Thyroid gland (tissue), 4 donors: ENCODE data around the gene SALL2.

Source experiments
- CTCF ChIP-seq, 6 experiments: fragments of 200-600 bp in 3 of 6; fragments of 450-650 bp in 3 of 6; sonication (generic) in 3 of 6; IDR thresholded peaks; one replicate each; pipeline ENCODE4 v1.5.1; 2016 to 2019; ENCODE audit warnings: antibody characterized with exemption in 6 of 6, mild to moderate bottlenecking in 2 of 6, inconsistent platforms in 1 of 6, moderate library complexity in 1 of 6
- POLR2A ChIP-seq, 2 donors: fragments of 450-650 bp; IDR thresholded peaks; one replicate each; pipeline ENCODE4 v1.6.1; 2017; ENCODE audit warnings: antibody characterized with exemption in 2 of 2, mild to moderate bottlenecking in 2 of 2, moderate library complexity in 1 of 2

DNA sequence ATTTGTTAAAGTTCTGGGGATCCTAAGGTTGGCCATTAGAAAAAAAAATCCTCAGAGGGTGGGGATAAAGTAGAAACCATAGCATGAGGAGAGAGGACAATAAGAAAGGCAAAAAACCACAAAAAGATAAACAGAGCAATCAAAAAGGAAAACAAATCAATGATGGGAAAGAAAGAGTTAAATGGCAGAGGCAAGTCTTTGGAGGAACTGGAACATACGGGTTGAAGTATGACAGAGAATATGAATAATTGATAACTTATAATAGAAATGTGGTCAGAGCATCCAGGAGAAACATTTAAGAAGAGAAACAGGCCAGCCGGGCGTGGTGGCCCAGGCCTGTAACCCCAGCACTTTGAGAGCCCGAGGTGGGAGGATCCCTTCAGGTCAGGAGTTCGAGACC lies 17.8 kb upstream of the SALL2 start:
- TF ChIP-seq CTCF (IDR thresholded peaks at IDR 0.05) = no peak
- TF ChIP-seq POLR2A (IDR thresholded peaks at IDR 0.05) = no peak
